Chondrocyte (in vitro differentiated cells): ENCODE measurements around the gene HSD17B12. TPM values are rescaled to one million over a fixed set of nuclear protein-coding genes. Genes with fewer than 3 reads are reported as not detected.

Source experiments
- DNase-seq: peaks from one replicate; pipeline ENCODE4 v3.0.0; 2021; ENCODE audit warnings: mixed read lengths, low spot score
- H3K27ac Mint-ChIP-seq: one replicate; pipeline ENCODE4 v1.8.0; 2021; ENCODE audit warnings: mild to moderate bottlenecking, moderate library complexity, mixed read lengths; ENCODE audit not compliant: unreplicated experiment
- H3K27me3 Mint-ChIP-seq: 2 replicates; pipeline ENCODE4 v1.8.0; 2021; ENCODE audit warnings: low read depth, mixed read lengths
- H3K36me3 Mint-ChIP-seq: 2 replicates; pipeline ENCODE4 v1.8.0; 2021; ENCODE audit warnings: low read depth, mixed read lengths
- H3K4me1 Mint-ChIP-seq: 2 replicates; pipeline ENCODE4 v1.8.0; 2021; ENCODE audit warnings: low read depth, mild to moderate bottlenecking, mixed read lengths
- H3K4me3 Mint-ChIP-seq: one replicate; pipeline ENCODE4 v1.8.0; 2021; ENCODE audit warnings: mild to moderate bottlenecking, moderate library complexity, mixed read lengths; ENCODE audit not compliant: unreplicated experiment
- H3K9me3 Mint-ChIP-seq: 2 replicates; pipeline ENCODE4 v1.8.0; 2021; ENCODE audit warnings: low read depth, mixed read lengths
- CTCF ChIP-seq: fragments of 200-600 bp; sonication (generic); IDR thresholded peaks from 2 replicates; pipeline ENCODE4 v1.5.0; 2021; ENCODE audit warnings: antibody characterized with exemption, mild to moderate bottlenecking, moderate library complexity
- total RNA-seq: library from RNA; stranded (reverse); gene quantifications from 3 replicates; pipeline ENCODE4 v1.2.1, GENCODE V29; 2021

HSD17B12 gene
- total RNA-seq, 1 donor from 2014 or later: 89.3 TPM

- no peak overlapping the region for H3K27ac Mint-ChIP-seq
- no peaks in the 10 kb centered on the region for H3K4me1 Mint-ChIP-seq
- no peaks in the 10 kb centered on the region for H3K36me3 Mint-ChIP-seq
- H3K9me3 Mint-ChIP-seq: peaks cover 3% of the 10 kb centered on the region
- DNase-seq: no peak
- peaks cover 43% of the 10 kb centered on the region for H3K27me3 Mint-ChIP-seq
- no peak overlapping the region for H3K4me3 Mint-ChIP-seq
- TF ChIP-seq CTCF: no peak
Measured at GRCh38 chr11:43872995-43873394, 192.5 kb downstream of the HSD17B12 start.

GRCh38 chr11:43874078-43874477 is 193.5 kb downstream of the HSD17B12 start:
- Mint-ChIP-seq H3K4me1 (no peaks in the 10 kb centered on the region), H3K9me3 (peaks cover 3% of the 10 kb centered on the region), H3K27ac (no peak overlapping the region), H3K36me3 (no peaks in the 10 kb centered on the region), H3K4me3 (no peak overlapping the region), H3K27me3 (peaks cover 49% of the 10 kb centered on the region)
- no peak for TF ChIP-seq CTCF
- no peak for DNase-seq

GRCh38 chr11:43874738-43875137 is 194.2 kb downstream of the HSD17B12 start:
- Mint-ChIP-seq H3K27me3 (peaks cover 49% of the 10 kb centered on the region), H3K27ac (no peak overlapping the region), H3K9me3 (peaks cover 3% of the 10 kb centered on the region), H3K36me3 (no peaks in the 10 kb centered on the region), H3K4me1 (no peaks in the 10 kb centered on the region), H3K4me3 (no peak overlapping the region)
- no peak for TF ChIP-seq CTCF
- DNase-seq: no peak

- Mint-ChIP-seq H3K27me3 (peaks cover 20% of the 10 kb centered on the region), H3K27ac (peak overlapping the region; percentile 55), H3K36me3 (peaks cover 6% of the 10 kb centered on the region), H3K4me1 (peaks cover 21% of the 10 kb centered on the region), H3K4me3 (peak overlapping the region; percentile 92), H3K9me3 (no peaks in the 10 kb centered on the region)
- no peak for DNase-seq
- no peak for TF ChIP-seq CTCF
Measured at GRCh38 chr11:43879789-43880639, 199.5 kb downstream of the HSD17B12 start.

- Mint-ChIP-seq H3K27me3 (peaks cover 15% of the 10 kb centered on the region), H3K27ac (peak within 1 kb of the TSS; percentile 76), H3K4me3 (peak within 1 kb of the TSS; percentile 92), H3K9me3 (no peaks in the 10 kb centered on the region), H3K4me1 (peaks cover 21% of the 10 kb centered on the region), H3K36me3 (peaks cover 7% of the 10 kb centered on the region)
- no peak for TF ChIP-seq CTCF
- DNase-seq: peak; percentile 98
Measured at GRCh38 chr11:43880640-43881159, 200.2 kb downstream of the HSD17B12 start, which contains the start of gene ALKBH3. Gene ALKBH3 (plus strand): TSS chr11:43880831. CDS start chr11:43882653, 1,822 bp downstream.
